Gastrocnemius medialis (tissue), 4 donors: ENCODE results near the gene COL27A1. TPM values are rescaled to one million over a fixed set of nuclear protein-coding genes. Genes with fewer than 3 reads are reported as not detected.
A peak's percentile ranks its signal among the peaks of the same experiment; 100 is the strongest.

Experiments used
- ATAC-seq, 2 donors: fragments of 150-250 bp; one replicate each; pipeline ENCODE4 v1.9.1; 2016
- DNase-seq, 2 donors: peaks; one replicate each; pipeline ENCODE4 v3.0.0-alpha.2; 2019
- H3K27ac ChIP-seq, 4 donors: fragments of 200-600 bp; sonication (generic); 1 replicate in 1 of 4; 2 replicates in 3 of 4; pipeline ENCODE4 v1.5.1; 2016 to 2018; ENCODE audit warnings: mild to moderate bottlenecking in 2 of 4, moderate library complexity in 1 of 4
- H3K27me3 ChIP-seq, 3 donors: fragments of 200-600 bp; sonication (generic) in 2 of 3; 1 replicate in 1 of 3; 2 replicates in 2 of 3; pipeline versions ENCODE4 v1.5.1 to v1.6.0; 2016 to 2019; ENCODE audit warnings: mild to moderate bottlenecking in 1 of 3, moderate library complexity in 1 of 3
- H3K36me3 ChIP-seq, 2 donors: fragments of 200-600 bp; sonication (generic) in 1 of 2; one replicate each; pipeline ENCODE4 v1.5.1; 2017 to 2018
- H3K4me1 ChIP-seq, 2 donors: fragments of 200-600 bp; sonication (generic) in 1 of 2; one replicate each; pipeline ENCODE4 v1.5.1; 2016 to 2017; ENCODE audit warnings: mild to moderate bottlenecking in 2 of 2
- H3K4me3 ChIP-seq, 4 donors: fragments of 200-600 bp; sonication (generic) in 3 of 4; 1 replicate in 1 of 4; 2 replicates in 3 of 4; pipeline ENCODE4 v1.5.1; 2016 to 2019; ENCODE audit warnings: mild to moderate bottlenecking in 2 of 4
- H3K9me3 ChIP-seq, 3 donors: fragments of 200-600 bp; sonication (generic) in 2 of 3; 1 replicate in 1 of 3; 2 replicates in 2 of 3; pipeline ENCODE4 v1.5.1; 2016 to 2019
- CTCF ChIP-seq, 5 experiments: fragments of 450-650 bp in 3 of 5; fragments of 200-600 bp in 2 of 5; sonication (generic) in 2 of 5; IDR thresholded peaks in 4 of 5; conservative IDR thresholded peaks in 1 of 5; 1 replicate in 4 of 5; 2 replicates in 1 of 5; pipeline ENCODE4 v1.5.1; 2016 to 2019; ENCODE audit warnings: antibody characterized with exemption in 5 of 5, mild to moderate bottlenecking in 3 of 5, moderate library complexity in 3 of 5
- POLR2A ChIP-seq, 2 donors: fragments of 450-650 bp; IDR thresholded peaks; one replicate each; pipeline ENCODE4 v1.6.1; 2017; ENCODE audit warnings: antibody characterized with exemption in 2 of 2, mild to moderate bottlenecking in 2 of 2, moderate library complexity in 2 of 2
- in situ Hi-C, 4 donors: fragments of 200-750 bp; cut with MboI; loops; one replicate each; pipeline versions ENCODE4 v1.15.0 to v1.8.0; 2017; ENCODE audit warnings: low sequenced_read_pairs in 4 of 4
- intact Hi-C: fragments of 100-400 bp; cut with DNase I; formaldehyde crosslinking; loops from one replicate; pipeline ENCODE4 v1.15.1; 2023; ENCODE audit warnings: low total_unique reads
- total RNA-seq, 4 donors: library from RNA; depleted of rRNA; stranded (reverse); fragments of >200 nt; gene quantifications; one replicate each; pipeline versions ENCODE4 v1.1.0 to v1.2.3, GENCODE V29; 2016

Gene COL27A1
- total RNA-seq, 4 donors from 2014 or later: 0.42 to 1.4 (median 0.95) TPM

GRCh38 chr9:114266969-114267368, 111.6 kb downstream of the COL27A1 start:
- no peak overlapping the region for H3K27ac ChIP-seq
- TF ChIP-seq CTCF (IDR thresholded peaks at IDR 0.05 in 4 of 5, conservative IDR thresholded peaks at IDR 0.05 in 1 of 5): no peak
- no peak for TF ChIP-seq POLR2A (IDR thresholded peaks at IDR 0.05)
- no peaks in the 10 kb centered on the region for H3K4me1 ChIP-seq
- no peaks in the 10 kb centered on the region for H3K9me3 ChIP-seq
- intact Hi-C loops: no loop called here
- no peak for DNase-seq
- no peak overlapping the region for H3K4me3 ChIP-seq
- in situ Hi-C loops: no loop called here
- no peaks in the 10 kb centered on the region for H3K27me3 ChIP-seq
- ATAC-seq: no peak
- H3K36me3 ChIP-seq: no peaks in the 10 kb centered on the region

GRCh38 chr9:114269023-114269422, 113.7 kb downstream of the COL27A1 start:
- H3K4me3 ChIP-seq: no peak overlapping the region
- no peaks in the 10 kb centered on the region for H3K27me3 ChIP-seq
- intact Hi-C loops (no loop called here), in situ Hi-C loops (no loop called here)
- no peaks in the 10 kb centered on the region for H3K36me3 ChIP-seq
- DNase-seq: no peak
- no peaks in the 10 kb centered on the region for H3K9me3 ChIP-seq
- ATAC-seq: no peak
- H3K4me1 ChIP-seq: no peaks in the 10 kb centered on the region
- TF ChIP-seq POLR2A (IDR thresholded peaks at IDR 0.05) (no peak), CTCF (IDR thresholded peaks at IDR 0.05 in 4 of 5, conservative IDR thresholded peaks at IDR 0.05 in 1 of 5) (no peak)
- H3K27ac ChIP-seq: no peak overlapping the region

GRCh38 chr9:114270120-114270975, 115.0 kb downstream of the COL27A1 start:
- DNase-seq (no peak), ATAC-seq (no peak)
- no peak overlapping the region for H3K4me3 ChIP-seq
- TF ChIP-seq CTCF (IDR thresholded peaks at IDR 0.05 in 4 of 5, conservative IDR thresholded peaks at IDR 0.05 in 1 of 5) (no peak), POLR2A (IDR thresholded peaks at IDR 0.05) (no peak)
- H3K27ac ChIP-seq: no peak overlapping the region
- H3K9me3 ChIP-seq: no peaks in the 10 kb centered on the region
- H3K4me1 ChIP-seq: no peaks in the 10 kb centered on the region
- H3K36me3 ChIP-seq: no peaks in the 10 kb centered on the region
- no peaks in the 10 kb centered on the region for H3K27me3 ChIP-seq
- in situ Hi-C loops (loop anchor here in 2 of 4 donors (5.0 to 10.0 kb wide), 2 partner anchors 106 to 118 kb away; no protein-coding TSS in a partner anchor), intact Hi-C loops (loop anchor here (10.0 kb wide), 1 partner anchor 356 kb away; no protein-coding TSS in a partner anchor)

- ATAC-seq (peak; percentile 70 to 82), DNase-seq (peak; percentile 27 to 57)
- Histone ChIP-seq H3K27me3 (no peaks in the 10 kb centered on the region), H3K4me3 (no peak overlapping the region), H3K36me3 (no peaks in the 10 kb centered on the region), H3K9me3 (no peaks in the 10 kb centered on the region), H3K4me1 (peaks cover 2 to 3% of the 10 kb centered on the region in 2 donors), H3K27ac (no peak overlapping the region)
- in situ Hi-C loops (loop anchor here in 2 of 4 donors (5.0 to 10.0 kb wide), 2 partner anchors 107 to 120 kb away; no protein-coding TSS in a partner anchor), intact Hi-C loops (loop anchor here (1.0 to 10.0 kb wide), 3 partner anchors 117 to 357 kb away; partner anchors contain the start of gene COL27A1)
- peak; percentile 47 to 74 (median 63) for TF ChIP-seq CTCF (IDR thresholded peaks at IDR 0.05 in 4 of 5, conservative IDR thresholded peaks at IDR 0.05 in 1 of 5)
- no peak for TF ChIP-seq POLR2A (IDR thresholded peaks at IDR 0.05)
Measured at GRCh38 chr9:114271556-114272510, 116.5 kb downstream of the COL27A1 start.
